Right atrium auricular region (tissue), 2 donors: ENCODE measurements around the gene DEPP1. TPM values are rescaled to one million over a fixed set of nuclear protein-coding genes. Genes with fewer than 3 reads are reported as not detected.

Experiments used
- DNase-seq: peaks from one replicate; pipeline ENCODE4 v3.0.0-alpha.2; 2019; ENCODE audit warnings: low spot score
- H3K27ac ChIP-seq, 2 donors: fragments of 200-600 bp; sonication (generic); 1 replicate in 1 of 2; 2 replicates in 1 of 2; pipeline ENCODE4 v1.5.1; 2016 to 2019
- H3K27me3 ChIP-seq, 2 donors: fragments of 200-600 bp; sonication (generic); one replicate each; pipeline versions ENCODE4 v1.5.1 to v1.6.0; 2017 to 2019
- H3K36me3 ChIP-seq: fragments of 200-600 bp; sonication (generic); one replicate; pipeline ENCODE4 v1.5.1; 2016
- H3K4me1 ChIP-seq, 2 donors: fragments of 200-600 bp; sonication (generic); one replicate each; pipeline versions ENCODE4 v1.5.1 to v1.6.0; 2017 to 2019
- H3K4me3 ChIP-seq, 2 donors: fragments of 200-600 bp; sonication (generic); 1 replicate in 1 of 2; 2 replicates in 1 of 2; pipeline ENCODE4 v1.5.1; 2017 to 2019; ENCODE audit warnings: mild to moderate bottlenecking in 1 of 2, moderate library complexity in 1 of 2
- H3K9me3 ChIP-seq, 2 donors: fragments of 200-600 bp; sonication (generic); one replicate each; pipeline ENCODE4 v1.5.1; 2019
- CTCF ChIP-seq, 2 donors: fragments of 200-600 bp; sonication (generic); IDR thresholded peaks; one replicate each; pipeline ENCODE4 v1.5.1; 2019; ENCODE audit warnings: antibody characterized with exemption in 2 of 2
- total RNA-seq, 2 donors: library from RNA; depleted of rRNA; stranded (reverse); fragments of >200 nt; gene quantifications; one replicate each; pipeline ENCODE4 v1.1.0, GENCODE V29; 2016

DEPP1 gene
- total RNA-seq, 2 donors from 2014 or later = 68.8 to 143 TPM

GRCh38 chr10:44944354-44944753 lies 34.3 kb downstream of the DEPP1 start:
- Histone ChIP-seq H3K9me3 (peaks cover 0 to 3% of the 10 kb centered on the region in 2 donors), H3K4me3 (no peak overlapping the region), H3K36me3 (no peaks in the 10 kb centered on the region), H3K4me1 (peaks cover 0 to 30% of the 10 kb centered on the region in 2 donors), H3K27me3 (no peaks in the 10 kb centered on the region), H3K27ac (no peak overlapping the region)
- no peak for TF ChIP-seq CTCF (IDR thresholded peaks at IDR 0.05)
- no peak for DNase-seq

- Histone ChIP-seq H3K4me1 (peaks cover 0 to 26% of the 10 kb centered on the region in 2 donors), H3K4me3 (no peak overlapping the region), H3K9me3 (peaks cover 0 to 3% of the 10 kb centered on the region in 2 donors), H3K27ac (no peak overlapping the region), H3K27me3 (no peaks in the 10 kb centered on the region), H3K36me3 (no peaks in the 10 kb centered on the region)
- peak; percentile 50 for DNase-seq
- TF ChIP-seq CTCF (IDR thresholded peaks at IDR 0.05) = no peak
Observed at GRCh38 chr10:44939691-44940401, 38.8 kb downstream of the DEPP1 start.

GRCh38 chr10:44938956-44939355 lies 39.7 kb downstream of the DEPP1 start:
- Histone ChIP-seq H3K27ac (no peak overlapping the region), H3K4me1 (peaks cover 0 to 35% of the 10 kb centered on the region in 2 donors), H3K9me3 (no peaks in the 10 kb centered on the region), H3K27me3 (no peaks in the 10 kb centered on the region), H3K36me3 (no peaks in the 10 kb centered on the region), H3K4me3 (no peak overlapping the region)
- DNase-seq = peak; percentile 13
- TF ChIP-seq CTCF (IDR thresholded peaks at IDR 0.05) = no peak

- H3K36me3 ChIP-seq = no peaks in the 10 kb centered on the region
Observed at GRCh38 chr10:44937196-44938005, 41.2 kb downstream of the DEPP1 start.

GRCh38 chr10:44936314-44936975 lies 42.2 kb downstream of the DEPP1 start:
- Histone ChIP-seq H3K4me3 (no peak overlapping the region), H3K36me3 (no peaks in the 10 kb centered on the region), H3K27me3 (no peaks in the 10 kb centered on the region), H3K9me3 (no peaks in the 10 kb centered on the region), H3K4me1 (peaks cover 0 to 51% of the 10 kb centered on the region in 2 donors), H3K27ac (peak overlapping the region in 1 of 2 donors; percentile 68)
- no peak for TF ChIP-seq CTCF (IDR thresholded peaks at IDR 0.05)
- DNase-seq = no peak

More at GRCh38 chr10:44937196-44938005, 41.2 kb downstream of the DEPP1 start:
- no peak for TF ChIP-seq CTCF (IDR thresholded peaks at IDR 0.05)
- peak; percentile 54 for DNase-seq
- Histone ChIP-seq H3K4me1 (peaks cover 0 to 49% of the 10 kb centered on the region in 2 donors), H3K4me3 (no peak overlapping the region), H3K27ac (no peak overlapping the region), H3K27me3 (no peaks in the 10 kb centered on the region), H3K9me3 (no peaks in the 10 kb centered on the region)
